Fibroblast of skin of scalp (primary cell): ENCODE results near the gene FXR2.

ENCODE experiments used
- DNase-seq: peaks from one replicate; pipeline ENCODE4 v3.0.0-alpha.2; 2013

Gene FXR2

GRCh38 chr17:7587420-7588151 lies 27.1 kb downstream of the FXR2 start:
- DNase-seq, result peak; percentile 91

- no peak for DNase-seq
Observed at GRCh38 chr17:7586673-7587419, 27.9 kb downstream of the FXR2 start.

- peak; percentile 98 for DNase-seq
Observed at GRCh38 chr17:7583253-7584109, 31.2 kb downstream of the FXR2 start, which contains the start of gene MPDU1. MPDU1 (plus strand) TSS chr17:7583852; CDS start chr17:7583863, 11 bp downstream.

- DNase-seq, result no peak
Observed at GRCh38 chr17:7582396-7583252, 32.1 kb downstream of the FXR2 start.

GRCh38 chr17:7580604-7581575 lies 33.8 kb downstream of the FXR2 start:
- no peak for DNase-seq

- DNase-seq, result peak; percentile 35
Observed at GRCh38 chr17:7579834-7580603, 34.7 kb downstream of the FXR2 start.

GRCh38 chr17:7579001-7579833 lies 35.5 kb downstream of the FXR2 start, which contains the start of gene CD68:
CD68 (plus strand) TSS chr17:7579638; CDS start chr17:7579678, 40 bp downstream.
- DNase-seq, result peak; percentile 87

- no peak for DNase-seq
Observed at GRCh38 chr17:7577327-7578199, 37.1 kb downstream of the FXR2 start.

GRCh38 chr17:7576432-7576937 lies 38.2 kb downstream of the FXR2 start:
- DNase-seq, result no peak

- no peak for DNase-seq
Observed at GRCh38 chr17:7575959-7576358, 38.7 kb downstream of the FXR2 start.

GRCh38 chr17:7575481-7575883 lies 39.2 kb downstream of the FXR2 start:
- no peak for DNase-seq

GRCh38 chr17:7574176-7574953 lies 40.3 kb downstream of the FXR2 start:
- no peak for DNase-seq

- peak; percentile 95 for DNase-seq
Observed at GRCh38 chr17:7573324-7574080, 41.2 kb downstream of the FXR2 start.

GRCh38 chr17:7572588-7573323 lies 41.9 kb downstream of the FXR2 start:
- DNase-seq, result peak; percentile 100

GRCh38 chr17:7572338-7572587 lies 42.4 kb downstream of the FXR2 start:
- DNase-seq, result no peak

- DNase-seq, result no peak
Observed at GRCh38 chr17:7570351-7570750, 44.3 kb downstream of the FXR2 start.
